HG03442 (cell line): Measurements from ENCODE around the gene HACD4.
"Not testable (repeated sequence)": the region's sequence is repeated elsewhere in the genome, so short reads cannot be mapped to it uniquely, and the experiment has no call there.

Experiments
- ATAC-seq: cut with Tn5 transposase; IDR thresholded peaks from one replicate; pipeline ENCODE4 v1.9.1; 2021; ENCODE audit warnings: mild to moderate bottlenecking, moderate library complexity; ENCODE audit not compliant: unreplicated experiment

The HACD4 gene

DNA sequence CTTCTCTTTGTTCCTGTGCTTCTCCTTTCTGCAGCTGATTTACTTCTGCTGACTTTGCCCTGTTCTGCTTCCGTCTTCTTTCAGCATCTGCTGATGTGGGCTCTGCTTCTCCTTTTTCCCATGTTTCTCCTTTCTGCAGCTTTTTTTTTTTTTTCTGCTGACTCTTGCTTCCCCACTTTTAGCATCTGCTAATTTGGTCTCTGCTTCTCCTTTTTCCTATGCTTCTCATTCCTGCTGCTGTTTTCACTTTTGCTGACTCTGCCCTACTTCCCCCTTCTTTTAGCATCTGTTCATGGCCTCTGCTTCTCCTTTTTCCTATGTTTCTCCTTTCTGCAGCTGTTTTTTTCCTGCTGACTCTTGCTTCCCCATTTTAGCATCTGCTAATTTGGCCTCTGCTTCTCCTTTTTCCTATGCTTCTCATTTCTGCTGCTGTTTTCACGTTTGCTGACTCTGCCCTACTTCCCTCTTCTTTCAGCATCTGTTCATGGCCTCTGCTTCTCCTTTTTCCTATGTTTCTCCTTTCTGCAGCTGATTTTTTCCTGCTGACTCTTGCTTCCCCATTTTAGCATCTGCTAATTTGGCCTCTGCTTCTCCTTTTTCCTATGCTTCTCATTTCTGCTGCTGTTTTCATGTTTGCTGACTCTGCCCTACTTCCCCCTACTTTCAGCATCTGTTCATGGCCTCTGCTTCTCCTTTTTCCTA is 58.0 kb downstream of the HACD4 start:
- not testable (repeated sequence) for ATAC-seq

DNA sequence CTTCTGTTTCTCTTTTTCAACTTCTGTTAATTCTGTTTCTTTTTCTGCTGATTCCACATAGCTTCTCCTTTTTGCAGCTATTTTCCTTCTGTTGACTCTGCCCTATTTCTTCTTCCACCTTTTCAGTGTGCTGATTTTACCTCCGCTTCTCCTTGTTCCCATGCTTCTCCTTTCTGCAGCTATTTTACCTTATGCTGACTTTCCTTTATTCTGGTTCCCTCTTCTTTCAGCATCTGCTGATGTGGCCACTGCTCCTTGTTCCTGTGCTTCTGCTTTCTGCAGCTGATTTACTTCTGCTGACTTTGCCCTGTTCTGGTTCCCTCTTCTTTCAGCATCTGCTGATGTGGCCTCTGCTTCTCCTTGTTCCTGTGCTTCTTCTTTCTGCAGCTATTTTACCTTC is 58.8 kb downstream of the HACD4 start:
- ATAC-seq, result no peak

DNA sequence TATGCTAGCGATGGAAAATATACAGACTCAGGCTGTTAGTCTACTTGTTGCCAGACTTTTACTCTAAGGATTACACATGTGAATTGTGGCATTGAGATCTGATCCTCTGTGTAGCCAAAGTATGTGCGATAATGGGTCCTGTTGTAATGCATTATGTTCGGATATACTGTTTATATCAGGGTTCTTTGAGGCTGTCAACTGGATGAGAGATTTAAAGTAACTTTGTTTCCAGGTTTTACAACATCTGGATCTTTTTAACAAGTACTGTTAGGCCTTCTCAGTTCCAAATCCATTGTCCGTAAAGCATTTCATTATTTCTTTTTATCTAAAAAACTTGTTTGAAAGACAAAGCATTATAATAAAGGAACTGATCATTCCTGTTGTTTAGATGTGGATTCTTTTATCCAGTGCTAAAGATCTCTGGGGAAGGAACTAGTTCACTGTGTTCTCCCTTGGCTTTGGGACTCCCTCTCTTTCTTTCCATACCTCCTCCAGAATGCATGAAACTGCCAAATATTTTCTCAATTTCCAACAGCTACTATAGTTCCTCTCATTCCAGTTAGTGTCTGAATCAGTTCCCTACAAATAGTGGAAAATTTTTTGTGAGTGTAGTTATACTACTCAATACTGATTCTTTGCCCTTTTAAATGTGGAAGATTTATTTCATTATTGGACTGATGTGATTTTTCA is 68.8 kb downstream of the HACD4 start:
- ATAC-seq, result no peak

- ATAC-seq, result no peak
Observed at GRCh38 chr9:20950707-20951106, 80.7 kb downstream of the HACD4 start.
